ENCODE measurements around the gene LMF2.
A peak's percentile ranks its signal among the peaks of the same experiment; 100 is the strongest.

Gene LMF2

DNA sequence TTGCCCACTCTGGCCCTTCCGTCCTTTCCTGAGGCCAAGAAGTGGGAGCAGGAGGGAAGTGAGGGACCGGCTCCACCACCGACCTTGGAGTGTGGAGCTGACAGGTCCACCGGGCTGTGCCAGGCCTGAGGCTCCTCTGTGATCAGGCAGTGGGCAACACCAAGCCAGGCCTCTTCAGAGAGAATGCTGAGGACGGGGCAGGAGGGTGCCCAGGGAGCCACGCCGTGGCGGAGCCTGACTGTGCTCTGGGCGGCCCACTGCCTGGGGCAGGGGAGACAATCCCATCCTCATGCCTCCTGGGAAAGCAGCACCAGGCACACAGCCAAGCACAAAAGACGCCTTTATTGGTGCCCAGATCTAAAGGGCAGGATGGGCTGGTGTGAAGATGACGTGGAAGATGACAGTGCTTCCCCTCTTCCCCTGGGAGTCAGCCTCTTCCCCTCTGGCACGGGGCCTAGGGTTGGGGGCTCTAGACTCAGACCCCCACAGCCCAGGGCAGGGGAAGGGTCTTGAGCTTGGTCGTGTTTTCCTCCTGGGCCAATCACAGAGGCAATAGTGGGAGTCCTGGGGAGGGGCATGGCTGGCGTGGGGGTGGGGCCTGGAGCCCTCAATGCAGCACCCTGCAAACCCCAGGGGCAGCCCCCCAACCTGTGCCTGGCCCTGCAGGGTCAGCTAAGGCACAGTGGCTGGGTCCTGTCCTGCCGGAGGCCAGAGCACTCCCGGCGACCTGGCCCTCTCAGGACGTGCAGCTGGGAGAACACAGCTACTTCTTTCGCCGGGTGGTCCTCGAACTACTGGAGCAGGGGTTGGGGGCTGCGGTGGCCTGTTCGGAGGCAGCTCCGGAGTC, 4.7 kb downstream of the LMF2 start:
- no peak for DNase-seq

DNA sequence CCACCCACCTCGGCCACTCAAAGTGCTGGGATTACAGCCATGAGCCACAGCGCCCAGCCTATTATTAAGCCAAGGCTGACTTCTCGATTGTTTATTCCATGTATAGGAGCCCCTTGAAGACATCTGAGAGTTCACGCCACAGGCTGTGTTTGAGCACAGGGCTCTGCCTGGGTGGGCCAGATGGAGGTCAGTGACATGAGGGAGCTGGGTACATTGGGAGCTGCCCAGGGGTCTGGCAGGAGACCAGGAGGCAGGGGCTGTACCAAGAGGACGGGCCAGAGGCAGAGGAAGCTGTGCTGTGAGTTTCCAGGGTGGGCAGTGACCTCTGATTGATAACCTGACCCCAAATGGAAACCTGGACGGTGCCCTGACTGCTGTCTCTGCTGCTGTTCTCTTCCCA, 5.4 kb downstream of the LMF2 start:
- no peak for DNase-seq

DNA sequence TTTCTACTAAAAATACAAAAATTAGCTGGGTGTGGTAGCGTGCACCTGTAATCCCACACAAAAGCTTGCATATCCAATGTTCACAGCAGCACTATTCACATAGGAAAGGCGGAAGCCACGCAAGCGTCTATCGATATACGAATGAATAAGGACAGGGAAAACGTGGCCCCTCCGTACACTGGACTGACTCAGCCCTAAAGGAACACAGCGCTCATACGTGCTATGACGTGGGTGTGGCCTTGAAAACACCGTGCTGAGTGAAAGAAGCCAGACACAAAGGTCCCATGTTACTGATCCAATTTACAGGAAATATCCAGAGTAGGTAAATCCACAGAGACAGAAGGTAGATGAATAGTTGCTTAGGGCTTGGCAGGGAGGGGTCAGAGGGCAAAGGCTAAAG, 7.0 kb downstream of the LMF2 start:
- DNase-seq, result no peak

DNA sequence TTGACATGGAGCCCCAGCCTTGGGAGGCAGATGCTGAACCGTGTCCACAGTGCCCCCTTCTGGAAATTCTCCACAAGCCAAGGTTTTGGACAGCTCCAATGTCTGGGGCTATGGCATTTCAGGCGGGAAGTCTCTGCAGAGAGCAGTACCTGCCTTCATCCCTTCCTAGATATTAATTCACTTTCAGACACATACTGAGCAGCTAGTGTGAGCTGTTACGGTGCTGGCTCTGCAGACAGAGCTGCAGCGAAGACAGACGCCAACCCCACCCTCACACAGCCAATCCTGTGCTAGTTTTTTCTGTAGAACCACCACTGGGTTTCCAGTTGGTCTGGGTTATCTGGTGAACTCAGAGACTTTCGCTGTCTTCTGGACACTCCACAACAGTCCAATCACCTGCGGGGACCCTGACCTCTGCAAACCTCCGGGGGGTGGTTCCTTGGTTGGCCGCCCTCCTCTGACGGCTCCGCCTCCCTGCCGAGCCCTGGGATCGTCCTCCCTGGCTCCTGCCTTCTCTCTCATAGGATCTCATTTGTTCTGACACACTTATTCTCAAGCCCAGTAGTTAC, 9.1 kb downstream of the LMF2 start:
- peak in 1 of 2 experiments; percentile 39 for DNase-seq

DNA sequence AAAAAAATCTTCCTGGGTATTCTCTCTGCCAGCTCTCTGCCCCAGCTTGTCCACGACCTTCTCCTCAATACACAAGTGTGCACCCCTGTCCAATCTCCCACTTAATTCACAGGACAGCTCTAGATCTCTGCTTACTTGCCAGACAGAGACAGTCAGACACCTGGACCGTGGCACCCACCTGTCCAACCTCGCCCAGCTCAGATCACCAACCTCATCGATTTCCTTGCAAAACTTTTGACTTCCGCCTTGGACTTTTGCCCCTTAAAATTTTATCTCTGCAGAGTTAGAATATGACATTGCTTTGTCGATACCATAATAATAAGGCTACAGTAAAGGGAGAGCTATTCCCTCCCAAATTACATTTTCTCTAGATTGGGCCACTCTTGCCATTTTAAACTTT, 10.4 kb downstream of the LMF2 start:
- DNase-seq, result no peak

DNA sequence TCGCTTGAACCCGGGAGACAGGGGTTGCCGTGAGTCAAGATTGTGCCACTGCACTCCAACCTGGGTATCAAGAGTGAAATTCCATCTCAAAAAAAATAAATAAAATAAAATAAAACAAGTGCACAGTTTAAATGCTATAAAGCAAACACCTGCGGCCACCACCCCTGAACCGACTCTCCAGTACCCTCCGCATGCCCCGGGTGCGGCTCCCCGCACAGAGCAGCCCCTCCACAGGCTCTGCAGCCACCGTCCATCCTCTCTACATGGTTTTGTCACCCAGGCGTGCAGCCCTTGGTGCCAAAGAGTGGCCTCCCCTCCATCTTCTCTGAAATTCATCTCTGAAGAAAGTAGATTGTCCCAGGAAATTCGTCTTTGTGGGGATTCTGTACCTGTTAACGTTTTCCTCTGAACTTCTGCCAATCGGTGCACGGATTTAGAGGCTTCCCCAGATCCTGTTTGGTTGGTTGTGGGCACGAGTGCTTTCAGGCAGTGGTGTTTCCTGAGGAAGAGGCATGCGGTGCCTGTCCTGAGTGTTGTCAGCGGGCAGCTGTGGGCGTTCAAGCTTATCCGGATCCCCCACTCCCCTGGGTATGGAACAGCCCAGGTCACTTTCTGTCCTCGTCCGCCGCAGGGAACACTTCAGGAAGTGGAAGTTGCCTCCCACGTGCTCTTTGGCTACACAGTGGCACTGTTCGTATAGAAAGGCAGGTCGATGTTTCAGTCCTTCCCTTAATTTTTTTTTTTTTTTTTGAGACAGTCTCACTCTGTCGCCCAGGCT, 16.8 kb downstream of the LMF2 start:
- DNase-seq, result no peak

DNA sequence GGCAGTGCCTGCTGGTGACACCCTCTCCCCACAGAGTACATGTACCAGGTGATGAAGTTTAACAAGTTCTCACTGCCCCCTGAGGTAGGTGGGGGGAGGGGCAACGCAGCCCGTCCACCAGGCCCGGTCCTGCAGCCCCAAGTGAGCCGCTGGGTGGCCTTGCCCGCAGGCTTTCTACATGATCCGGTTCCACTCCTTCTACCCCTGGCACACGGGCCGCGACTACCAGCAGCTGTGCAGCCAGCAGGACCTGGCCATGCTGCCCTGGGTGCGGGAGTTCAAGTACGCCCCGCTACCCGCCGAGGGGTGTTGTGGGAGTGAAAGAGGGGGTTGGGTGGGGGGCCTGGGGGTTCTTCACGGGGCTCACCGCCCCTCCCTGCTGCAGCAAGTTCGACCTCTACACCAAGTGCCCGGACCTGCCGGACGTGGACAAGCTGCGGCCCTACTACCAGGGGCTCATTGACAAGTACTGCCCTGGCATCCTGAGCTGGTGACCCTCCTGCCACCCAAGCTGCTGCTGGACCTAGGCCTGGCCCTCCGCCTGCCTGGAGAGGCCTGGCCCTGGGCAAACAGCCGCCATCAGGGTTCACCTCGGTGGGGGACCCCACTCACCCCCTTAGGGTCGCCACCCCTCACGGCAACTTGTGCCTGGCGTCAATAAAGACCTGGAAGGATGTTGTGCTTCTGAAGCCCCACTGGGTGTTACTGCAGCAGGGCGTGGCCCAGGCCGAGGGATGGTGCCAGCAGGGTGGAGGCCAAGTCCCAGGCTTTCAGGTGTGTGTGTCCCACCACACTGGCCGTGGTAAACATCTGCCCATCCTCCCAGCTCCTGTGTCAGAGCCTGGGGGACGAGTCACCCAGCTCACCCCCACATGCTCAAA, 17.9 kb downstream of the LMF2 start:
- DNase-seq, result no peak

DNA sequence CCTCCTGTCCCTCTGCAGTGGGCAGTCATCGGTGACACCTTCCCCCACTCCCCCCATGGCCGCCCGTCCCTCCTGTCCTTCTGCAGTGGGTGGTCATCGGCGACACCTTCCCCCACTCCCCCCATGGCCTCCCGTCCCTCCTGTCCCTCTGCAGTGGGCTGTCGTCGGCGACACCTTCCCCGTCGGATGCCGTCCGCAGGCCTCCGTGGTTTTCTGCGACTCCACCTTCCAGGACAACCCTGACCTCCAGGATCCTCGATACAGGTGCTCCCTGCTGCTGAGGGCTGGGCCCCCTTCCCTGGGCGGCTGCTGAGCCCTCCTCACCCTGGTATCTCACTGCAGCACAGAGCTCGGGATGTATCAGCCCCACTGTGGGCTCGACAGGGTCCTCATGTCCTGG, 18.6 kb downstream of the LMF2 start:
- DNase-seq, result no peak

DNA sequence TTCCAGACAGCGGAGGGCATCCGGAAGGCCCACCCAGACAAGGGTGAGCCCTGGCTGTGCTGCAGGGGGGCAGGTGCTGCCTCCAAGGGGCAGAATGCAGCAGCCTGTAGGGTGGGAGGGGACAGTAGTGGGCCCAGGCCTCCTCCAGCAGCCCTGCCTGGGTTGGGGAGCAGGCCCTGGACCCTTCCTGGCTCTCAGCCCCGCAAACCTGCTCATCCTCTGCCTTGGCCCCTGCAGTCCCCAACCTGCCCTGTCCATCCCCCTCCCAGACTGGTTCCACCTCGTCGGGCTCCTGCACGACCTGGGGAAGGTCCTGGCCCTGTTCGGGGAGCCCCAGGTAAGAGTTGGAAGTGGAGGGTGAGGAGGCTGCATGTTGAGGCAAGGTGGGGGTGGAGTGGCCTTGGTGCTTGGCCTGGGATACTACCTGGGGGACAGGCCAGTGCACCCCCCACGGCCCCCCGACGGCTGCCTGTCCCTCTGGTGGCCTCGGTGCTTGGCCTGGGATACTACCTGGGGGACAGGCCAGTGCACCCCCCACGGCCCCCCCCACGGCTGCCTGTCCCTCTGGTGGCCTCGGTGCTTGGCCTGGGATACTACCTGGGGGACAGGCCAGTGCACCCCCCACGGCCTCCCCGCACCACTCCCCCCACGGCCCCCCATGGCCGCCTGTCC, 19.4 kb downstream of the LMF2 start:
- DNase-seq, result no peak

DNA sequence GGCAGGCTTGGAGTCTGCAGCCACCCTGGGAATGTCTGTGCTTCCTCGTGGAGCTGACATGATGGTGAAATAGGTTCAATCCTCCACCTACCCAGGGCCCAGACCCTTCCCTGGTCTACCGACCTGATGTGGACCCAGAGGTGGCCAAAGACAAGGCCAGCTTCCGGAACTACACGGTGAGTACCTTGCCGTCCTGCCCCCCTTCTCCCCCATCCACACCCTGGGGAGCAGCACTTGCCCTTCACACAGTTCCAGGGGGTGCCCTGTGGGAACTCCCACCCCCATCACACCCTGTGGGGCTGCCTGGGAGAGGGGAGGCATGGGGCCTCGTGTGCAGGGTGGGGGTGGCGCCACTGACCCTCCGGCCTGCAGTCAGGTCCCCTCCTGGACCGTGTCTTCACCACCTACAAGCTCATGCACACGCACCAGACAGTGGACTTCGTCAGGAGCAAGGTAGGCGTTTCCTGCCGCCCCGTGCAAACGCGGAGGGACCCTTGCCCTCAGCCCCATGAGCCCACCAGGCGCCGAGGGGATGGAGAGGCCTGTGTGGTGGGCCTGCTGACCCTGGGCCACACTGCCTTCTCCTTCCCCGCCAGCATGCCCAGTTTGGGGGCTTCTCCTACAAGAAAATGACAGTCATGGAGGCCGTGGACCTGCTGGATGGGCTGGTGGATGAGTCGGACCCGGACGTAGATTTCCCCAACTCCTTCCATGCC, 20.1 kb downstream of the LMF2 start:
- DNase-seq, result no peak

DNA sequence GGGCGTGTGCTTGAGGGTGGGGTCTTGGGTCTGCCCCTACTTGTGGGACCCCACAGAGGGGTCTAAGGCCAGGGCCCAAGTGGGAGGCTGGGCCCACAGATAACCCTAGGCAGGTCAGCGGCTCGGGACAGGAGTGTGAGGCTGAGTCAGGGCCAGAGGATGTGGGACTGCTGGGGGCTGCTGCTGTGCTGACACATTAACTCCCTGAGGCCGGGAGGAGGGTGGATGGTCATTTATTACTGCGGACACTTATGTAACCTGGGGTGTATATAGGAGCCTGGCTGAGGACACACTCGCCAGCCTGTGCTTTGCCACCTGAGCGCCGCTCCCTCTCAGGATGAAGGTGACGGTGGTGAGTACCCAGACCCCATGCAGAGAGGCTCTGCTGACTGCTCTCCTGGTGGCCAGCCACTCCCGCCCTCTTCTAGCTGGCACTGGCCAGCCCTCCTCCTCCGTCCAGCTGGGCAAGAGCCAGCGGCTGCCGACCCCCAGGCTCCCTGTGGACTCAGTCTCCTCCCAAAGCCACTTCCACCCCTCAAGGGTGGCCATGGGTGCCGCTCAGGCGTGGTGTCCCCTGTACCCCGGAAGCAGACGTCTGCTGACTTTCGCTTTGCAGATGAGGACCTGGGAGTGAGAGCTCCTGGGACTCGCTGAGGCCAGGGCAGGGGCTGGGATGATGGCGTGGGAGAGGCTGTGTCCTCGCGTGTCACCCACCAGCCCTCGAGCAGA, 20.8 kb downstream of the LMF2 start, which contains the start of gene MIOX:
Gene MIOX, plus strand, starts transcription at position 299 of the 729 bp plus-strand sequence. Its CDS starts 39 bp downstream, at position 338.
- DNase-seq, result no peak

DNA sequence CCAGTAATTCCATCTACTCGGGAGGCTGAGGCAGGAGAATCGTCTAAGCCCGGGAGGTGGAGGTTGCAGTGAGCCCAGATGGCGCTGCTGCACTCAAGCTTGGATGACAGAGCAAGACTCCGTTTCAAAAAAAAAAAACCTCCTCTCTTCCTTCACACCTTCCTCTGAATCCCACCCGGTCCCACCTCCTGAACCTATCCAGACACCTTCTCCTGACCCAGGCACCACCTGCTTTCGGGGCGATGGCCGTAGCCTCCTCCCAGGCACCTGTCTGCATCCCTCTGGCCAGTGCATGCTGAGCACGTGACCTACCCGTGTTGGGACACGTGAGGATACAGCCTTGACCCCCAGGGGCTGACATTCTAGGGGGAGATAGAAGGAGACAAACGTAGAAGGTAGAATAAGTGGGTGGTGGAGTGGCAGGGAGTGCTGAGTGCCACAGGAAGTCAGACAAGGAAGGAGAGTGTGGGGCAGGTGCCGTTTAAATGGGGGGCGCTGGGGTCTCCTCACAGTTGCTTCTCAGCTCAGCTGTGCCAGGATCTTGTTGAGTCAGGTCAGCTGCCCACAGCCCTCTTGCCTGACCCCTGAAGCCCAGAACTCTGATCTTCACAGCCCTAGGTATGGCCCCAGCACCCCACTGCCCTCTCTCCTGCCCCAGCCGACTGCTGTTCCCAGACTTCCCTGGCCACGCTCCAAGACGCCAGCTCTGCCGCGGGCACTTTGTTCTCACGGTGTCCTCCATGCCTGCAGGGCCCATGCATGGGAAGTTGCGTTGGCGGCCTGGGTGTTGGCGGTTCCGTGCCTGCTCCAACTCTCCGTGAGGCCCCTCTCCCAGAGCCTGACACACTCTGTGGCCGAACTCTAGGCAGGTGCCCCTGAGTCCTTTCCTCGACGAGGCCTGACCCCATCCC, 22.0 kb downstream of the LMF2 start:
- DNase-seq, result no peak

DNA sequence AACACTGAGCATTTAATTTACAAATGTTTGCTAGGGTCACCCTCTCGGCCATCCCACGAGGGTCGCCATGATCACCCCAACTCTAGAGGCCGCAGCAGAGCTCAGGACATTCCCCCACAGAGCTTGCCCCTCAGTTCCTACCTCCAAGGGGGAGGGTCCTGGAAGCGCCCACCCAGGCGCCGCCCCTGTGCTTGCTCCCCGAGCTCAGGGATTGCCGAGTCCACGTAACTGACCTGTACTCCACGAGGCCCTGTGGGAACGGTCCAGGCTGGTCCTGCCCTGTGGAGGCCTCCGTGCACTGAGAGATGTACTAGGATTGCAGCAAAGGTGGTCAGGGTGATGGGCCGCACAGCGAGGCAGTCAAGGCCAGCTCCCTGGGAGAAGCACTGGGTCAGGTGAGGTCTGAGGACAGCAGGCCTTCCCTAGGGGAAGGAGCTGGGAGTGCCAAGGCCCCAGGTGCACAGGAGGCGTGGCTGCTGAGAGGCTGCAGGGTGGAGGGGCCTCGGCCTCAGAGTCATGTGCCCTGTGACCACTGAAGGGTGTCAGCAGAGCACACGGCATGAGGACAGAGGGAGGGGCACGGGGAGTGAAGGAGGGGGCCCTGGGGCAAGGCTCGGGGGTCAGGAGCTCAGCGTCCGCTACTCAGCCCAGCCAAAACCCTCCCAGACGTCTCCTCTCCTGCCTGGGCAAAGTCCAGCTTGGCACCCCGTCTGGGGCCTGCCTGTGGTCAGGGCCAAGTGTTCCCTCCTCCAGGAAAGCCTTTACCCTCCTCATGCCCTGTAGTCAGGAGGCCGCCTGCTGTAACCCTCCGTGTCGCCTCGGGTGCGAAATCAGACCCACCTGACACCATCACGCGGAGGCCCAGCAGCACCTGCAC, 23.3 kb downstream of the LMF2 start:
- no peak for DNase-seq

DNA sequence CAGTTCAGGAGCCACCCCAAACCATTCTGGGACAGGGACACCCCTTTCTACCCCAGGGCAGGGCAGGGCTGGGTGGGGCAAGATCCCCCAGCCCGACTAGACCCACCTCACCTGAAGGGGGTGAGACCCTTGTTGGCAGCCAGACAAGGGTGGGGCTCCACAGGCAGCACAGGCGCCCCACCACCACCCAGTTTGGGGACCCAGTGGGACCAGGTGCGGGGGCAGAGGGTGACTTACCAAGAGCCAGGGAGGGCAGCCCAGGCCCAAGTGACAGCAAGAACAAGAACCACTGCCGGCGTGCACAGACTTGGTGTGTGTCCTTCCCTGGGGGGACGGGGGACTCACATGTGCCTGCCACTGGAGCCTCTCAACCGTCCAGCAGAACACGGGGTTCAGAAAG, 23.9 kb downstream of the LMF2 start:
- no peak for DNase-seq

DNA sequence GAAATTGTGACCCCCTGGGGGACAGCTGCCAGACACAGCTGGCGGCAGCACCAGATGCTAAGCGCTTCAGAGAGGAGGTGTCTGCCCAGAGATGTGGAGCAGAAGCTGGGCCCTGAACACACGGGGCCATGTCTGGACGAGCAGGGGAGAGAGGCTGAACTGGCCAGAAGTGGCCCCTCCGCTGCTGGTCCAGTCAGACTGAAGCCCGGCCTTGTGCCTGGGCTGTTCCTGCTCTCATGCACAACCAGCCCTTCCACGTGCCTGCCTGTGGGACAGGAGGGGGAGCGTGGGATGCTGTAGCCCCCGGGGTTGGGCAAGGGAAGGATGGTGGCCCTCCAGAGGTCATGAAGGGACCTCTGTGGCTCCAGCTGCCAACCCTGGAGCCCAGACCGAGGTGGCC, 24.4 kb downstream of the LMF2 start:
- no peak for DNase-seq

DNA sequence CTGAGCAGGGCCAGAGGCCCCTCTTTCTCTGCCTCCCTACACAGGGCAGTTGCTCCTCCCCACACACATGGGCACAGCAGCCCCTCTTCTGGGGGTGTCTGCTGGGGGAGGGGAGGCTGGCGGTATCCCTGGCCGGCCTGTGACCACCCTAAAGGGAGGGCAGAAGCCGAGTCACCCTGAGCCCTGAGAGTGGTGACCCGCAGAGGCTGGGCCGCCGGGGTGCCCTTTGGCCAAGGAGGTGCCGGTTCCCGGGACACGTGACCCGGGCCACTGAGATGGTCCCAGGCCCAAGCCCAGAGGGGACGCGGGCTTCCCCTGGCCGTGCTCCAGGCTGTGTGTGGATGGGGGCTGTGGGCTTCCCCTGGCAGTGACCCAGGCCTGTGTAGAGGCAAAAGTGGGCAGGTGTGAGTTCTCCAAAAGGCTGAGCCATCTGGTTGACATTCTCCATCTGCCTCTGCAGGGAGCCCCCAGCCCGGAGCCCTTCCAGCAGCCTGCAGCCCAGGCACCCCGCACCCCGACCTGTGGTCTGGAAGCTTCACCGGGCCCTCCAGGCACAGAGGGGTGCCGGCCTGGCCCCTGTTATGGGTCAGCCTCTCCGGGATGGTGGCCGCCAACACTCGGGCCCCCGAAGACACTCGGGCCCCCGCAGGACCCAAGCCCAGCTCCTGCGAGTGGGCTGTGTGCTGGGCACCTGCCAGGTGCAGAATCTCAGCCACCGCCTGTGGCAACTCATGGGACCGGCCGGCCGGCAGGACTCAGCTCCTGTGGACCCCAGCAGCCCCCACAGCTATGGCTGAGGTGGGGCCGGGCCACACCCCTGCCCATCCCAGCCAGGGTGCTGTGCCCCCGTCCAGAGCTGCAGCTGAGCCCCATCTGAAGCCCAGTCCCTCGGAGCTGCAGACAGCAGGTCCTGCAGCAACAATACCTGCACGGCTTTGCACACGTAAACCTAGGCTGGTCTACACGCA, 25.1 kb downstream of the LMF2 start:
- no peak for DNase-seq

DNA sequence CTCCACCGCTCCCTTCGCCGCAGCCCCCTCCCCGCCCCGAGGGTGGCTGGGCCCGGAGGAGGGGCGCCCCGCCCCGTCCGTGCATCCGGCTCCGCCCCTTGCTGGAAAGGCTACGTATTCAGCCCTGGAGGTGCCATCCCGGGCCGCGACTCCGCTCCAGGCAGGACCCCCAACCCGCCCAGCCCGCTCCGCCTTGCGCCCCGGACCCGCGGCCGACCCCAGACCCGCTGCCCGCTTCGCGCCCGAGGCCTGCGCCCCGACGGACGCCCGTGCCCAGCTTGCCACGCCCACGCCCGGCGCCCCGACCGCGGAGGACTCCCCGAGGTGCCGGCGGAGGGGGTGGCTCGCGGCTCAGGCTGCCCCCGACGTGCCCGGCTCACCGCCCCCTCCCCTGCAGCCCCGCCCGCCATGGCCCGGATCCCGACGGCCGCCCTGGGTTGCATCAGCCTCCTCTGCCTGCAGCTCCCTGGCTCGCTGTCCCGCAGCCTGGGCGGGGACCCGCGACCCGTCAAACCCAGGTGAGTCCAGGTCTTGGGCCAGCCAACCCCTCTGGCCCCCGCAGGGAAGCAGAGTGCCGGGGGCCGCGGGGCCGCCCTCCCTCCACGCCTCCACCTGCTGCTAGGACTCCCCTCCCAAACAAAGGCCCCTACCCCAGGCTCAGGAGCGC, 25.9 kb downstream of the LMF2 start, which contains the start of gene ADM2:
Gene ADM2, plus strand, starts transcription at position 104 of the 667 bp plus-strand sequence. Its CDS starts 305 bp downstream, at position 409.
- no peak for DNase-seq
